ENCODE measurements around the gene GIMAP2.
"Not testable (repeated sequence)": the region's sequence is repeated elsewhere in the genome, so short reads cannot be mapped to it uniquely, and the experiment has no call there.

Gene GIMAP2

GRCh38 chr7:150676276-150676675 is 9.2 kb upstream of the GIMAP2 start:
- DNase-seq (ENCODE audit: low read depth in 1 of 2, low spot score in 1 of 2): not testable (repeated sequence)

- not testable (repeated sequence) for DNase-seq (ENCODE audit: low read depth in 1 of 2, low spot score in 1 of 2)
Observed at GRCh38 chr7:150676854-150677253, 8.7 kb upstream of the GIMAP2 start.

GRCh38 chr7:150678601-150679000 is 6.9 kb upstream of the GIMAP2 start:
- DNase-seq (ENCODE audit: low read depth in 1 of 2, low spot score in 1 of 2): not testable (repeated sequence)

- not testable (repeated sequence) for DNase-seq (ENCODE audit: low read depth in 1 of 2, low spot score in 1 of 2)
Observed at GRCh38 chr7:150680364-150680763, 5.1 kb upstream of the GIMAP2 start.

GRCh38 chr7:150686030-150686631 is 625 bp downstream of the GIMAP2 start:
- no peak for DNase-seq (ENCODE audit: low read depth in 1 of 2, low spot score in 1 of 2)

- no peak for DNase-seq (ENCODE audit: low read depth in 1 of 2, low spot score in 1 of 2)
Observed at GRCh38 chr7:150688630-150689029, 3.1 kb downstream of the GIMAP2 start.

- DNase-seq (ENCODE audit: low read depth in 1 of 2, low spot score in 1 of 2): no peak
Observed at GRCh38 chr7:150695654-150696053, 10.1 kb downstream of the GIMAP2 start.

- no peak for DNase-seq (ENCODE audit: low read depth in 1 of 2, low spot score in 1 of 2)
Observed at GRCh38 chr7:150703209-150703608, 17.7 kb downstream of the GIMAP2 start.

- DNase-seq (ENCODE audit: low read depth in 1 of 2, low spot score in 1 of 2): no peak
Observed at GRCh38 chr7:150715293-150715692, 29.8 kb downstream of the GIMAP2 start.

- DNase-seq (ENCODE audit: low read depth in 1 of 2, low spot score in 1 of 2): no peak
Observed at GRCh38 chr7:150715738-150716137, 30.2 kb downstream of the GIMAP2 start.

- peak in 1 of 2 donors; percentile 61 for DNase-seq (ENCODE audit: low read depth in 1 of 2, low spot score in 1 of 2)
Observed at GRCh38 chr7:150716368-150716767, 30.9 kb downstream of the GIMAP2 start, which contains the start of gene GIMAP1. TSS of gene GIMAP1 (plus strand) at chr7:150716613. CDS start at chr7:150719048, 2,435 bp downstream.

- DNase-seq (ENCODE audit: low read depth in 1 of 2, low spot score in 1 of 2): no peak
Observed at GRCh38 chr7:150716939-150717338, 31.4 kb downstream of the GIMAP2 start.

GRCh38 chr7:150717814-150718420 is 32.4 kb downstream of the GIMAP2 start:
- DNase-seq (ENCODE audit: low read depth in 1 of 2, low spot score in 1 of 2): no peak

GRCh38 chr7:150719436-150719835 is 33.9 kb downstream of the GIMAP2 start:
- no peak for DNase-seq (ENCODE audit: low read depth in 1 of 2, low spot score in 1 of 2)

GRCh38 chr7:150719960-150720891 is 34.7 kb downstream of the GIMAP2 start:
- DNase-seq (ENCODE audit: low read depth in 1 of 2, low spot score in 1 of 2): no peak

- no peak for DNase-seq (ENCODE audit: low read depth in 1 of 2, low spot score in 1 of 2)
Observed at GRCh38 chr7:150721970-150722373, 36.5 kb downstream of the GIMAP2 start.

- no peak for DNase-seq (ENCODE audit: low read depth in 1 of 2, low spot score in 1 of 2)
Observed at GRCh38 chr7:150722431-150722931, 37.0 kb downstream of the GIMAP2 start.

GRCh38 chr7:150723467-150723866 is 38.0 kb downstream of the GIMAP2 start:
- DNase-seq (ENCODE audit: low read depth in 1 of 2, low spot score in 1 of 2): no peak

- DNase-seq (ENCODE audit: low read depth in 1 of 2, low spot score in 1 of 2): no peak
Observed at GRCh38 chr7:150727381-150727780, 41.9 kb downstream of the GIMAP2 start.

GRCh38 chr7:150728011-150728410 is 42.5 kb downstream of the GIMAP2 start:
- no peak for DNase-seq (ENCODE audit: low read depth in 1 of 2, low spot score in 1 of 2)

GRCh38 chr7:150728609-150729008 is 43.1 kb downstream of the GIMAP2 start:
- DNase-seq (ENCODE audit: low read depth in 1 of 2, low spot score in 1 of 2): no peak

GRCh38 chr7:150731916-150732315 is 46.4 kb downstream of the GIMAP2 start:
- no peak for DNase-seq (ENCODE audit: low read depth in 1 of 2, low spot score in 1 of 2)

Data from activated CD4-positive, alpha-beta T cell treated with anti-CD3 and anti-CD28 coated beads, Interleukin-2, amount 50 U/mL, for 24 hours (primary cell).